Choroid plexus epithelial cell (primary cell): Measurements from ENCODE around the gene ZNF444.
"Not testable (repeated sequence)": the region's sequence is repeated elsewhere in the genome, so short reads cannot be mapped to it uniquely, and the experiment has no call there.

Source experiments
- DNase-seq: peaks from one replicate; pipeline ENCODE4 v3.0.0-alpha.2; 2010; ENCODE audit warnings: low read depth
- H3K4me3 ChIP-seq: 2 replicates; pipeline ENCODE4 v1.5.1; 2011; ENCODE audit warnings: low read depth, mild to moderate bottlenecking, control low read depth, low read length, moderate library complexity
- CTCF ChIP-seq: conservative IDR thresholded peaks from 2 replicates; pipeline ENCODE4 v1.5.1; 2011; ENCODE audit warnings: low read depth, mild to moderate bottlenecking, control low read depth, inconsistent platforms, low read length, moderate library complexity

Gene ZNF444

GRCh38 chr19:56103027-56103614 lies 38.0 kb upstream of the ZNF444 start:
- no peak overlapping the region for H3K4me3 ChIP-seq
- DNase-seq, result no peak
- TF ChIP-seq CTCF, result no peak

DNA sequence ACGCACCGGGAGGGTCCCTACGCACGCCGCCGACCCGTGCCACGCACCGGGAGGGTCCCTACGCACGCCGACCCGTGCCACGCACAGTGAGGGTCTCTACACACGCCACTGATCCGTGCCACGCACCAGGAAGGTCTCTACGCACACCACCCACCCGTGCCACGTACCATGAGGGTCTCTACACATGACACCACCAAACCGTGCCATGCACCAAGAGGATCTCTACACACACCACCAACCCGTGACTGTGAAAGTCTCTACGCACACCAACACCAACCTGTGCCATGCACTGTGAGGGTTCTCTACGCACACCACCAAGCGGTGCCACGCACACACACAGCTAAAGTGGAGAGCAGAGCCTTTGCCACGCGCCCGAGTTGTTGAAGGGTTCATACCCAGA lies 36.7 kb upstream of the ZNF444 start:
- no peak for TF ChIP-seq CTCF
- H3K4me3 ChIP-seq, result no peak overlapping the region
- no peak for DNase-seq

- peak; percentile 70 for TF ChIP-seq CTCF
- DNase-seq, result peak; percentile 75
- no peak overlapping the region for H3K4me3 ChIP-seq
Measured at GRCh38 chr19:56105090-56105701, 35.9 kb upstream of the ZNF444 start.

DNA sequence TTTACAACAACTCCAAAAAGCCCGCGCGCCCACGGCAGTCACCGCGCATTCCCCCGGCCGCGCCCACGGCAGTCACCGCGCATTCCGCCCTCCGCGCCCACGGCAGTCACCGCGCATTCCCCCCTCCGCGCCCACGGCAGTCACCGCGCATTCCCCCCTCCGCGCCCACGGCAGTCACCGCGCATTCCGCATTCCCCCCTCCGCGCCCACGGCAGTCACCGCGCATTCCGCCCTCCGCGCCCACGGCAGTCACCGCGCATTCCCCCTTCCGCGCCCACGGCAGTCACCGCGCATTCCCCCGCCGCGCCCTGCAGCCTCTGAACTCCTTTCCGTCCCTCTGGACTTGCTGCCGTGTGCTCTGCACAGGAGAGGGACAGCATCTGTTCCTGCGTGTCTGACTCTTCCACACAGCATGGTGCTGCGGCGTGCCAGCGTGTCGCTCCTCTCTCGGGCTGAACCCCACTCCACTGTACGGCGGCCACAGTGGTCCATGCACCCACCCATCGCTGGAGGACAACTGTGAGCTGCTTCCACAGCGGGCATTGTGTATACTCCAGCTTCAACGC lies 35.2 kb upstream of the ZNF444 start:
- not testable (repeated sequence) for H3K4me3 ChIP-seq, DNase-seq

DNA sequence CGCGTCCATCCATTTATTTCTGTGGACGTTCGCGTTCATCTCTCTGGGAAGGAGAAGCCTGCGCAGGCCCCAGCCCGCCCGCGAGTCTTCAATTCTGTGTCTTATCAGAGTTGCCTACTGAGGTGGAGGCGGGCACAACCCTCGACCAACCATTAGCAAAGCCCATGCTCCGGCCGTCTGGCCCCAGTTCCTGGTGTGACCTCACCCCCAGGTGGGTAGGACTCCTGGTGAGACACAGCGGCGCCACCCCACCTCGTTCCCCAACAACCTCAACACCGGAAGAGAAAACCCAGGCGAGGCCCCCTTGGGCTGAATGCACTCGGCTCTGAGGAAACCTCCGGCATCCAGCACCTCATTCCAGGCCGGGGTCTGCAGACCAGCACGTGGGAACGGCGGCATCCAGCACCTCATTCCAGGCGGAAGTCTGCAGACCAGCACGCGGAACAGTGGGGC lies 34.7 kb upstream of the ZNF444 start:
- H3K4me3 ChIP-seq, result no peak overlapping the region
- no peak for TF ChIP-seq CTCF
- DNase-seq, result no peak

GRCh38 chr19:56106993-56107392 lies 34.1 kb upstream of the ZNF444 start:
- no peak overlapping the region for H3K4me3 ChIP-seq
- TF ChIP-seq CTCF, result no peak
- no peak for DNase-seq

GRCh38 chr19:56107626-56108351 lies 33.3 kb upstream of the ZNF444 start:
- H3K4me3 ChIP-seq, result no peak overlapping the region
- TF ChIP-seq CTCF, result no peak
- DNase-seq, result no peak
